GM12878 (cell line): Measurements from ENCODE around the gene ALG11. TPM values are rescaled to one million over a fixed set of nuclear protein-coding genes. Genes with fewer than 3 reads are reported as not detected.

ENCODE experiments used
- ATAC-seq: fragments of 200-7000 bp; cut with Tn5 transposase; 3 replicates; pipeline ENCODE4 v1.9.1; 2020; ENCODE audit warnings: mild to moderate bottlenecking, moderate library complexity
- BruUV-seq: library from RNA; stranded (reverse); fragments of 400-500 nt; replicated peaks from 2 replicates; lab custom pipeline; 2021; lab: Mats Ljungman, UMichigan
- CTCF ChIA-PET: fragments of 300-600 bp; sonication (Branson Sonifier 250); formaldehyde crosslinking; extraction: SDS; loops from one replicate; lab custom pipeline; 2021; ENCODE audit warnings: inconsistent platforms; lab: Yijun Ruan, JAX
- POLR2A ChIA-PET: fragments of 350-600 bp; formaldehyde crosslinking; extraction: SDS; loops from one replicate; lab custom pipeline; 2021; ENCODE audit warnings: inconsistent platforms; lab: Charles Lee
- RAD21 ChIA-PET: fragments of 300-600 bp; sonication (Branson Sonifier 250); formaldehyde crosslinking; loops from one replicate; lab custom pipeline; 2023; ENCODE audit warnings: antibody characterized with exemption; ENCODE audit not compliant: unreplicated experiment; lab: Charles Lee
- SMC1A ChIA-PET: fragments of 300-600 bp; sonication (Branson Sonifier 250); formaldehyde crosslinking; loops from one replicate; lab custom pipeline; 2023; ENCODE audit not compliant: unreplicated experiment, uncharacterized antibody; lab: Charles Lee
- DNase-seq: peaks from one replicate; pipeline ENCODE4 v3.0.0-alpha.2; 2011; ENCODE audit warnings: low read depth, low spot score
- FAIRE-seq: peaks from 3 replicates; lab custom pipeline; 2011; peaks lifted over from hg19 to GRCh38; lab: Jason Lieb, UNC
- H2AFZ ChIP-seq: 2 replicates; pipeline ENCODE4 v1.6.0; 2011; ENCODE audit warnings: low read depth, low read length, control low read depth; ENCODE audit not compliant: control insufficient read depth
- H3K27ac ChIP-seq: 2 replicates; pipeline ENCODE4 v1.5.1; 2011; ENCODE audit warnings: control low read depth; ENCODE audit not compliant: control insufficient read depth, insufficient read depth
- H3K27me3 ChIP-seq, 2 experiments: replicated peaks in 1 of 2; 2 replicates each; pipeline versions ENCODE4 v1.6.0 to v1.6.1; 2011; ENCODE audit warnings: low read length in 1 of 2; ENCODE audit not compliant: control insufficient read depth in 2 of 2, insufficient read depth in 2 of 2
- H3K36me3 ChIP-seq, 2 experiments: 2 replicates each; pipeline ENCODE4 v1.5.1; 2011; ENCODE audit warnings: low read length in 1 of 2; ENCODE audit not compliant: control insufficient read depth in 2 of 2, insufficient read depth in 2 of 2
- H3K4me1 ChIP-seq: 2 replicates; pipeline ENCODE4 v1.6.1; 2011; ENCODE audit warnings: mild to moderate bottlenecking, low read length, moderate library complexity, mixed read lengths; ENCODE audit not compliant: control insufficient read depth, insufficient read depth
- H3K4me2 ChIP-seq: 2 replicates; pipeline ENCODE4 v1.6.0; 2011; ENCODE audit warnings: control low read depth; ENCODE audit not compliant: control insufficient read depth, insufficient read depth
- H3K4me3 ChIP-seq: fragments of 200-600 bp; sonication (generic); 2 replicates; pipeline ENCODE4 v1.5.1; 2016
- H3K79me2 ChIP-seq: 2 replicates; pipeline ENCODE4 v1.6.0; 2011; ENCODE audit warnings: low read length; ENCODE audit not compliant: control insufficient read depth, insufficient read depth
- H3K9ac ChIP-seq: 2 replicates; pipeline ENCODE4 v1.8.0; 2011; ENCODE audit warnings: low read length, control low read depth, mixed read lengths; ENCODE audit not compliant: control insufficient read depth, insufficient read depth
- H3K9me3 ChIP-seq: replicated peaks from 3 replicates; pipeline ENCODE4 v1.5.1; 2011; ENCODE audit warnings: mild to moderate bottlenecking, low read length; ENCODE audit not compliant: control insufficient read depth, insufficient read depth
- H4K20me1 ChIP-seq: 2 replicates; pipeline ENCODE4 v1.6.0; 2011; ENCODE audit not compliant: control insufficient read depth, insufficient read depth
- ATF7 ChIP-seq: fragments of 450-650 bp; IDR thresholded peaks from 2 replicates; pipeline ENCODE4 v1.6.1; 2016; ENCODE audit warnings: low read depth, mild to moderate bottlenecking
- EP300 ChIP-seq, 2 experiments: fragments of 150-350 bp in 1 of 2; IDR thresholded peaks; 2 replicates each; pipeline ENCODE4 v1.6.1; 2011 to 2012; ENCODE audit warnings: low read depth in 2 of 2, low read length in 2 of 2, borderline replicate concordance in 1 of 2, improper control_type of control experiment in 1 of 2, inconsistent platforms in 1 of 2; ENCODE audit not compliant: control insufficient read depth in 1 of 2
- FOS ChIP-seq: IDR thresholded peaks from 3 replicates; pipeline ENCODE4 v1.6.1; 2011; ENCODE audit warnings: borderline replicate concordance; ENCODE audit not compliant: insufficient read length; ENCODE audit errors: extremely low read depth
- NR2C2 ChIP-seq: IDR thresholded peaks from 2 replicates; pipeline ENCODE4 v1.6.1; 2011; ENCODE audit warnings: borderline replicate concordance, low read depth; ENCODE audit not compliant: control insufficient read depth, insufficient read length
- NR2F1 ChIP-seq: fragments of 450-650 bp; conservative IDR thresholded peaks from 2 replicates; pipeline ENCODE4 v1.6.1; 2017; ENCODE audit warnings: mild to moderate bottlenecking
- PRDM15 ChIP-seq: fragments of 450-650 bp; formaldehyde crosslinking; IDR thresholded peaks from 2 replicates; pipeline ENCODE4 v1.4.0; 2020; ENCODE audit warnings: mild to moderate bottlenecking, moderate library complexity
- SMAD5 ChIP-seq: IDR thresholded peaks from 2 replicates; pipeline ENCODE4 v1.6.1; 2016; ENCODE audit warnings: antibody characterized with exemption, low read depth
- SMC3 ChIP-seq: IDR thresholded peaks from 2 replicates; pipeline ENCODE4 v1.6.1; 2011; ENCODE audit warnings: low read length, improper control_type of control experiment, borderline replicate concordance
- SUZ12 ChIP-seq: fragments of 200-600 bp; sonication (generic); IDR thresholded peaks from one replicate; pipeline ENCODE4 v1.6.1; 2018; ENCODE audit warnings: antibody characterized with exemption, mild to moderate bottlenecking; ENCODE audit not compliant: unreplicated experiment
- TCF12 ChIP-seq: IDR thresholded peaks from 2 replicates; pipeline ENCODE4 v1.6.1; 2011; ENCODE audit warnings: low read depth, mild to moderate bottlenecking, low read length
- TCF3 ChIP-seq: IDR thresholded peaks from 2 replicates; pipeline ENCODE4 v1.6.1; 2012; ENCODE audit warnings: low read depth, mild to moderate bottlenecking, low read length, borderline replicate concordance; ENCODE audit not compliant: insufficient read depth
- ZBTB11 ChIP-seq: fragments of 450-650 bp; formaldehyde crosslinking; IDR thresholded peaks from 2 replicates; pipeline ENCODE4 v1.5.0; 2022; ENCODE audit warnings: mild to moderate bottlenecking, missing genetic modification characterization
- ZNF687 ChIP-seq: fragments of 450-650 bp; IDR thresholded peaks from 2 replicates; pipeline ENCODE4 v1.6.1; 2017; ENCODE audit warnings: mild to moderate bottlenecking, moderate library complexity
- WGBS: methylation state at CpG from one replicate; pipeline ENCODE4 v1.1.6; 2016; ENCODE audit warnings: low lambda C conversion rate; ENCODE audit not compliant: insufficient replicate concordance, insufficient coverage; ENCODE audit errors: missing lambda C conversion rate; 5-methylcytosine and 5-hydroxymethylcytosine counted together
- in situ Hi-C: fragments of 300-500 bp; cut with MboI; formaldehyde crosslinking; loops from 9 replicates; pipeline ENCODE4 v1.14.3; 2018; ENCODE audit warnings: mixed read lengths
- intact Hi-C: fragments of 100-400 bp; cut with micrococcal nuclease; formaldehyde crosslinking; loops from one replicate; pipeline ENCODE4 v1.14.2; 2022; ENCODE audit not compliant: unreplicated experiment
- polyA plus RNA-seq, 11 experiments: library from polyadenylated mRNA; depleted of rRNA in 4 of 11; unstranded in 6 of 11; stranded (reverse) in 5 of 11; fragments of >200 nt; fragmentation: Nextera tagmentation in 4 of 11; fragmentation: Illumina TruSeq in 1 of 11; extraction: Ambion mirVana in 4 of 11; extraction: Trizol in 1 of 11; gene quantifications; 1 replicate in 1 of 11; 2 replicates in 10 of 11; pipeline versions ENCODE4 v1.2.1 to v1.2.3, GENCODE V29; 2011 to 2016; ENCODE audit warnings: inconsistent platforms in 2 of 11, missing spikeins in 2 of 11, low read depth in 1 of 11
- total RNA-seq, 4 experiments: library from RNA; depleted of rRNA in 3 of 4; stranded (reverse); fragments of >200 nt in 3 of 4; fragmentation: Illumina TruSeq in 1 of 4; extraction: Trizol in 1 of 4; gene quantifications; 2 replicates each; pipeline versions ENCODE4 v1.2.1 to v1.2.3, GENCODE V29; 2013 to 2021

The ALG11 gene
- total and polyA plus RNA-seq, 10 of the 15 experiments (the other 5 are each of a cell fraction or from before 2014, with no cell fraction given): 8.4 to 27.7 (median 15.6) TPM

GRCh38 chr13:51981355-51981754, 30.8 kb upstream of the ALG11 start:
- DNase-seq: no peak
- H3K9ac ChIP-seq: no peak overlapping the region
- H3K36me3 ChIP-seq: no peaks in the 10 kb centered on the region
- no peaks in the 10 kb centered on the region for H3K9me3 ChIP-seq
- no peaks in the 10 kb centered on the region for H4K20me1 ChIP-seq
- H3K4me2 ChIP-seq: no peak overlapping the region
- intact Hi-C loops (no loop called here), in situ Hi-C loops (no loop called here)
- no peaks in the 10 kb centered on the region for H3K79me2 ChIP-seq
- no peak for ATAC-seq
- H3K4me1 ChIP-seq: no peaks in the 10 kb centered on the region
- H3K4me3 ChIP-seq: no peak overlapping the region
- 26% methylated on average over 4 of the region's 4 CpGs for WGBS
- POLR2A ChIA-PET: no interaction called here
- no peaks in the 10 kb centered on the region for H3K27me3 ChIP-seq
- CTCF ChIA-PET: interaction anchor here (0.7 to 2.1 kb wide), 2 partner anchors 11 to 15 kb away, joined by 3 to 5 read pairs; no protein-coding TSS in a partner anchor
- H3K27ac ChIP-seq: no peak overlapping the region
- H2AFZ ChIP-seq: no peak overlapping the region
- no peak for FAIRE-seq
- RAD21 ChIA-PET: no interaction called here
- no TSS peak for BruUV-seq
- SMC1A ChIA-PET: no interaction called here
- TF ChIP-seq TCF12: no peak
- TF ChIP-seq ZNF687: no peak
- TF ChIP-seq ZBTB11 (CRISPR knock-in tag): no peak
- TF ChIP-seq NR2C2: no peak
- no peak for TF ChIP-seq TCF3
- no peak for TF ChIP-seq NR2F1
- TF ChIP-seq ATF7: no peak
- TF ChIP-seq SMAD5: no peak
- no peak for TF ChIP-seq SMC3
- TF ChIP-seq EP300 (IDR thresholded peaks at IDR 0.05; ENCODE audit: borderline replicate concordance in 1 of 2, control insufficient read depth in 1 of 2, low read depth in 2 of 2, low read length in 2 of 2): no peak
- TF ChIP-seq PRDM15 (CRISPR knock-in tag): no peak
- TF ChIP-seq SUZ12: no peak
- no peak for TF ChIP-seq FOS
